H9 (cell line): ENCODE results near the gene CERS6. TPM values are rescaled to one million over a fixed set of nuclear protein-coding genes. Genes with fewer than 3 reads are reported as not detected.

ENCODE experiments used
- DNase-seq: peaks from one replicate; pipeline ENCODE4 v3.0.0-alpha.2; 2017
- H2AFZ ChIP-seq: one replicate; pipeline ENCODE4 v1.6.1; 2013; ENCODE audit warnings: mild to moderate bottlenecking, low read length, control low read depth, moderate library complexity
- H2AK5ac ChIP-seq: 2 replicates; pipeline ENCODE4 v1.6.1; 2013; ENCODE audit warnings: low read length, control low read depth, mixed read lengths; ENCODE audit not compliant: insufficient read length
- H2BK120ac ChIP-seq: one replicate; pipeline ENCODE4 v1.6.1; 2013; ENCODE audit warnings: low read depth, mild to moderate bottlenecking, low read length, control low read depth, inconsistent platforms; ENCODE audit not compliant: poor library complexity, severe bottlenecking
- H2BK12ac ChIP-seq: 2 replicates; pipeline ENCODE4 v1.6.1; 2013; ENCODE audit warnings: low read length, control low read depth, mixed read lengths, low read depth; ENCODE audit not compliant: insufficient read length
- H2BK15ac ChIP-seq: 2 replicates; pipeline ENCODE4 v1.6.1; 2013; ENCODE audit warnings: low read depth, low read length, control low read depth
- H2BK20ac ChIP-seq: one replicate; pipeline ENCODE4 v1.6.1; 2013; ENCODE audit warnings: low read depth, mild to moderate bottlenecking, low read length, control low read depth, inconsistent platforms; ENCODE audit not compliant: poor library complexity, severe bottlenecking
- H2BK5ac ChIP-seq: 2 replicates; pipeline ENCODE4 v1.6.1; 2013; ENCODE audit warnings: low read length, control low read depth, mixed read lengths; ENCODE audit not compliant: insufficient read length
- H3K14ac ChIP-seq: 2 replicates; pipeline ENCODE4 v1.6.1; 2013; ENCODE audit warnings: low read length, control low read depth; ENCODE audit not compliant: insufficient read depth
- H3K18ac ChIP-seq: 2 replicates; pipeline ENCODE4 v1.6.1; 2013; ENCODE audit warnings: low read depth, mild to moderate bottlenecking, mixed read lengths, low read length, control low read depth; ENCODE audit not compliant: insufficient read length
- H3K23ac ChIP-seq: 2 replicates; pipeline ENCODE4 v1.6.1; 2013; ENCODE audit warnings: low read length, control low read depth, mixed read lengths, low read depth; ENCODE audit not compliant: insufficient read length
- H3K23me2 ChIP-seq: 2 replicates; pipeline ENCODE4 v1.6.1; 2013; ENCODE audit warnings: low read depth, mild to moderate bottlenecking, mixed read lengths, low read length, control low read depth; ENCODE audit not compliant: insufficient read length, poor library complexity, severe bottlenecking
- H3K27ac ChIP-seq: 2 replicates; pipeline ENCODE4 v1.5.1; 2013; ENCODE audit warnings: low read length, control low read depth, mixed read lengths, low read depth; ENCODE audit not compliant: insufficient read length
- H3K27me3 ChIP-seq: 2 replicates; pipeline ENCODE4 v1.6.1; 2013; ENCODE audit warnings: low read length, control low read depth, inconsistent platforms; ENCODE audit not compliant: insufficient read depth
- H3K4ac ChIP-seq: 2 replicates; pipeline ENCODE4 v1.6.1; 2013; ENCODE audit warnings: low read depth, mild to moderate bottlenecking, control low read depth, inconsistent platforms, low read length, moderate library complexity
- H3K4me1 ChIP-seq: 2 replicates; pipeline ENCODE4 v1.6.1; 2013; ENCODE audit warnings: low read length, control low read depth, inconsistent platforms; ENCODE audit not compliant: insufficient read depth
- H3K4me2 ChIP-seq: 2 replicates; pipeline ENCODE4 v1.6.1; 2013; ENCODE audit warnings: low read length, control low read depth, mixed read lengths; ENCODE audit not compliant: insufficient read length, insufficient read depth
- H3K56ac ChIP-seq: 2 replicates; pipeline ENCODE4 v1.6.1; 2013; ENCODE audit warnings: low read depth, mild to moderate bottlenecking, mixed read lengths, low read length, control low read depth; ENCODE audit not compliant: insufficient read length
- H3K79me1 ChIP-seq: 2 replicates; pipeline ENCODE4 v1.6.1; 2013; ENCODE audit warnings: low read depth, mild to moderate bottlenecking, moderate library complexity, low read length, control low read depth, inconsistent platforms; ENCODE audit not compliant: insufficient read depth, poor library complexity, severe bottlenecking
- H3K79me2 ChIP-seq: 2 replicates; pipeline ENCODE4 v1.6.1; 2013; ENCODE audit warnings: low read length, control low read depth, inconsistent platforms; ENCODE audit not compliant: insufficient read depth
- H3K9ac ChIP-seq: 2 replicates; pipeline ENCODE4 v1.6.1; 2013; ENCODE audit warnings: low read length, control low read depth, mixed read lengths; ENCODE audit not compliant: insufficient read length; ENCODE audit errors: extremely low read depth
- H3K9me3 ChIP-seq: one replicate; pipeline ENCODE4 v1.6.1; 2013; ENCODE audit warnings: low read depth, low read length, inconsistent platforms; ENCODE audit not compliant: control insufficient read depth
- H3T11ph ChIP-seq: one replicate; pipeline ENCODE4 v1.6.1; 2013; ENCODE audit warnings: mild to moderate bottlenecking, low read length, control low read depth, inconsistent platforms
- H4K20me1 ChIP-seq: one replicate; pipeline ENCODE4 v1.6.1; 2013; ENCODE audit not compliant: control insufficient read depth, insufficient read length, insufficient read depth
- H4K5ac ChIP-seq: 2 replicates; pipeline ENCODE4 v1.6.1; 2013; ENCODE audit warnings: low read depth, mild to moderate bottlenecking, mixed read lengths, low read length, control low read depth; ENCODE audit not compliant: insufficient read length
- H4K8ac ChIP-seq: replicated peaks from 2 replicates; pipeline ENCODE4 v1.6.1; 2013; ENCODE audit warnings: low read length, control low read depth, mixed read lengths, low read depth; ENCODE audit not compliant: insufficient read length
- H4K91ac ChIP-seq: 2 replicates; pipeline ENCODE4 v1.6.1; 2013; ENCODE audit warnings: low read depth, mild to moderate bottlenecking, moderate library complexity, mixed read lengths, low read length, control low read depth; ENCODE audit not compliant: insufficient read length
- H3K27ac Mint-ChIP-seq, 3 experiments: 2 replicates in 2 of 3; 3 replicates in 1 of 3; pipeline ENCODE4 v1.8.0; 2020 to 2021; ENCODE audit warnings: mixed read lengths in 3 of 3, mild to moderate bottlenecking in 1 of 3, moderate library complexity in 1 of 3
- H3K27me3 Mint-ChIP-seq: 2 replicates; pipeline ENCODE4 v1.8.0; 2021; ENCODE audit warnings: low read depth, mild to moderate bottlenecking, moderate library complexity, mixed read lengths
- H3K36me3 Mint-ChIP-seq, 3 experiments: 2 replicates in 2 of 3; 3 replicates in 1 of 3; pipeline ENCODE4 v1.8.0; 2020 to 2021; ENCODE audit warnings: low read depth in 3 of 3, mixed read lengths in 3 of 3; ENCODE audit not compliant: insufficient read depth in 1 of 3
- H3K4me1 Mint-ChIP-seq, 2 experiments: 2 replicates each; pipeline ENCODE4 v1.8.0; 2020; ENCODE audit warnings: mixed read lengths in 2 of 2
- H3K4me3 Mint-ChIP-seq, 2 experiments: 2 replicates in 1 of 2; 3 replicates in 1 of 2; pipeline ENCODE4 v1.8.0; 2020 to 2021; ENCODE audit warnings: mild to moderate bottlenecking in 2 of 2, mixed read lengths in 2 of 2, moderate library complexity in 1 of 2
- H3K9me3 Mint-ChIP-seq, 2 experiments: 2 replicates in 1 of 2; 3 replicates in 1 of 2; pipeline ENCODE4 v1.8.0; 2020; ENCODE audit warnings: mild to moderate bottlenecking in 2 of 2, mixed read lengths in 2 of 2, moderate library complexity in 1 of 2
- WGBS: extraction: QIAGEN DNeasy Blood & Tissue Kit; methylation state at CpG from one replicate; pipeline ENCODE4 v1.1.7; 2013; ENCODE audit warnings: missing lambda C conversion rate, low lambda C conversion rate, mixed read lengths; ENCODE audit not compliant: insufficient read length; ENCODE audit errors: extremely low coverage; 5-methylcytosine and 5-hydroxymethylcytosine counted together
- total RNA-seq: library from RNA; stranded (reverse); gene quantifications from 2 replicates; pipeline ENCODE4 v1.2.1, GENCODE V29; 2021
- TF ChIP-seq, protein P1 (sequence below): fragments of 200-600 bp; sonication (generic); conservative IDR thresholded peaks from 3 replicates; pipeline ENCODE4 v1.8.0; 2021; ENCODE audit warnings: antibody characterized with exemption, mild to moderate bottlenecking

The CERS6 gene
- total RNA-seq, 1 experiment from 2014 or later: 17.7 TPM

- H4K8ac ChIP-seq: no peak overlapping the region
- no peak overlapping the region for H3K4ac ChIP-seq
- H3K18ac ChIP-seq: no peak overlapping the region
- H3K4me2 ChIP-seq: no peak overlapping the region
- no peak overlapping the region for H3K56ac ChIP-seq
- Mint-ChIP-seq H3K4me3 (no peak overlapping the region), H3K36me3 (no peaks in the 10 kb centered on the region), H3K4me1 (peaks cover 0 to 2% of the 10 kb centered on the region in 2 experiments; a peak in 1 of 4 replicates), H3K9me3 (no peaks in the 10 kb centered on the region), H3K27me3 (no peaks in the 10 kb centered on the region; the same call in 1 of the 2 replicates), H3K27ac (peak overlapping the region in 1 of 3 experiments; percentile 87; a peak in 2 of 7 replicates)
- no peaks in the 10 kb centered on the region for H3K9me3 ChIP-seq
- no peak overlapping the region for H4K5ac ChIP-seq
- H3K27me3 ChIP-seq: no peaks in the 10 kb centered on the region
- H3K79me1 ChIP-seq: no peaks in the 10 kb centered on the region
- H2AK5ac ChIP-seq: no peak overlapping the region
- no peak overlapping the region for H2BK12ac ChIP-seq
- TF ChIP-seq, protein P1, sequence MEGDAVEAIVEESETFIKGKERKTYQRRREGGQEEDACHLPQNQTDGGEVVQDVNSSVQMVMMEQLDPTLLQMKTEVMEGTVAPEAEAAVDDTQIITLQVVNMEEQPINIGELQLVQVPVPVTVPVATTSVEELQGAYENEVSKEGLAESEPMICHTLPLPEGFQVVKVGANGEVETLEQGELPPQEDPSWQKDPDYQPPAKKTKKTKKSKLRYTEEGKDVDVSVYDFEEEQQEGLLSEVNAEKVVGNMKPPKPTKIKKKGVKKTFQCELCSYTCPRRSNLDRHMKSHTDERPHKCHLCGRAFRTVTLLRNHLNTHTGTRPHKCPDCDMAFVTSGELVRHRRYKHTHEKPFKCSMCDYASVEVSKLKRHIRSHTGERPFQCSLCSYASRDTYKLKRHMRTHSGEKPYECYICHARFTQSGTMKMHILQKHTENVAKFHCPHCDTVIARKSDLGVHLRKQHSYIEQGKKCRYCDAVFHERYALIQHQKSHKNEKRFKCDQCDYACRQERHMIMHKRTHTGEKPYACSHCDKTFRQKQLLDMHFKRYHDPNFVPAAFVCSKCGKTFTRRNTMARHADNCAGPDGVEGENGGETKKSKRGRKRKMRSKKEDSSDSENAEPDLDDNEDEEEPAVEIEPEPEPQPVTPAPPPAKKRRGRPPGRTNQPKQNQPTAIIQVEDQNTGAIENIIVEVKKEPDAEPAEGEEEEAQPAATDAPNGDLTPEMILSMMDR: no peak
- H3K23me2 ChIP-seq: no peaks in the 10 kb centered on the region
- no peak for DNase-seq
- WGBS: no CpG with 5 or more reads among the region's 6 CpGs
- H2BK15ac ChIP-seq: no peak overlapping the region
- H2BK5ac ChIP-seq: no peak overlapping the region
- no peak overlapping the region for H3K14ac ChIP-seq
- H3T11ph ChIP-seq: no peak overlapping the region
- no peak overlapping the region for H4K91ac ChIP-seq
- H2BK20ac ChIP-seq: no peak overlapping the region
- H2AFZ ChIP-seq: no peak overlapping the region
- H4K20me1 ChIP-seq: no peaks in the 10 kb centered on the region
- no peak overlapping the region for H2BK120ac ChIP-seq
- no peak overlapping the region for H3K23ac ChIP-seq
- no peak overlapping the region for H3K27ac ChIP-seq
- H3K79me2 ChIP-seq: no peaks in the 10 kb centered on the region
- no peaks in the 10 kb centered on the region for H3K4me1 ChIP-seq
- H3K9ac ChIP-seq: no peak overlapping the region
Measured at GRCh38 chr2:168819829-168820489, 363.9 kb downstream of the CERS6 start.
